Activated CD4-positive, alpha-beta T cell treated with anti-CD3 and anti-CD28 coated beads for 36 hours (primary cell): ENCODE data around the gene MKLN1. TPM values are rescaled to one million over a fixed set of nuclear protein-coding genes. Genes with fewer than 3 reads are reported as not detected.
"Not testable (repeated sequence)": the region's sequence is repeated elsewhere in the genome, so short reads cannot be mapped to it uniquely, and the experiment has no call there.

Experiments used
- ATAC-seq: fragments of 200-7000 bp; cut with Tn5 transposase; one replicate; pipeline ENCODE4 v1.10.0; 2021; ENCODE audit warnings: mild to moderate bottlenecking, moderate library complexity
- CTCF ChIA-PET: fragments of 350-600 bp; sonication (Branson Sonifier 250); formaldehyde crosslinking; loops from one replicate; lab custom pipeline; 2021; ENCODE audit warnings: antibody characterized with exemption; lab: Charles Lee
- POLR2A ChIA-PET: fragments of 350-600 bp; sonication (Branson Sonifier 250); formaldehyde crosslinking; loops from one replicate; lab custom pipeline; 2021; ENCODE audit warnings: antibody characterized with exemption, inconsistent platforms; lab: Charles Lee
- DNase-seq: peaks from one replicate; pipeline ENCODE4 v3.0.0-alpha.2; 2020
- H3K27ac Mint-ChIP-seq: one replicate; pipeline ENCODE4 v1.8.0; 2021; ENCODE audit warnings: mixed read lengths
- H3K27me3 Mint-ChIP-seq: one replicate; pipeline ENCODE4 v1.8.0; 2021; ENCODE audit warnings: mixed read lengths
- H3K36me3 Mint-ChIP-seq: one replicate; pipeline ENCODE4 v1.8.0; 2021; ENCODE audit warnings: low read depth, mixed read lengths
- H3K4me1 Mint-ChIP-seq: one replicate; pipeline ENCODE4 v1.8.0; 2021; ENCODE audit warnings: mixed read lengths
- H3K4me3 Mint-ChIP-seq: one replicate; pipeline ENCODE4 v1.8.0; 2021; ENCODE audit warnings: mild to moderate bottlenecking, moderate library complexity, mixed read lengths
- H3K9me3 Mint-ChIP-seq: one replicate; pipeline ENCODE4 v1.8.0; 2021; ENCODE audit warnings: low read depth, mixed read lengths
- intact Hi-C, 2 experiments: fragments of 100-400 bp; cut with DNase I in 1 of 2; cut with micrococcal nuclease in 1 of 2; formaldehyde crosslinking; loops; one replicate each; pipeline versions ENCODE4 v1.14.2 to v1.15.1; 2022 to 2024; cut with DNase I, micrococcal nuclease
- total RNA-seq, 2 experiments: library from RNA; stranded (reverse); gene quantifications; one replicate each; pipeline ENCODE4 v1.2.3, GENCODE V29; 2021

Gene MKLN1
- total RNA-seq, 2 experiments from 2014 or later: 40.1 to 42.9 TPM

- POLR2A ChIA-PET: no interaction called here
- no peak for ATAC-seq
- CTCF ChIA-PET: interaction anchor here (0.6 to 3.5 kb wide), 14 partner anchors 8 to 447 kb away, joined by 3 to 19 read pairs (median 5); no protein-coding TSS in a partner anchor
These were observed 181.2 kb downstream of the MKLN1 start for GRCh38 chr7:131508754-131509486.

GRCh38 chr7:131509781-131510180 is 182.1 kb downstream of the MKLN1 start:
- Mint-ChIP-seq H3K9me3 (no peaks in the 10 kb centered on the region), H3K27me3 (peaks cover 17% of the 10 kb centered on the region), H3K27ac (no peak overlapping the region), H3K4me1 (peaks cover 20% of the 10 kb centered on the region), H3K4me3 (no peak overlapping the region), H3K36me3 (no peaks in the 10 kb centered on the region)
- CTCF ChIA-PET: interaction anchor here (2.2 to 3.5 kb wide), 3 partner anchors 9 to 146 kb away, joined by 5 to 19 read pairs (median 12); no protein-coding TSS in a partner anchor
- intact Hi-C loops: loop anchor here in 1 of 2 experiments (10.0 kb wide), 1 partner anchor 675 kb away; no protein-coding TSS in a partner anchor
- ATAC-seq (no peak), DNase-seq (no peak)
- POLR2A ChIA-PET: no interaction called here

More at GRCh38 chr7:131508754-131509486, 181.2 kb downstream of the MKLN1 start:
- no peaks in the 10 kb centered on the region for H3K9me3 Mint-ChIP-seq
- no peak overlapping the region for H3K4me3 Mint-ChIP-seq
- intact Hi-C loops: loop anchor here (1.0 to 10.0 kb wide), 3 partner anchors 47 to 674 kb away; partner anchors contain the start of gene PODXL (in 1 of the 2)
- peaks cover 17% of the 10 kb centered on the region for H3K27me3 Mint-ChIP-seq
- DNase-seq: no peak
- no peak overlapping the region for H3K27ac Mint-ChIP-seq
- H3K36me3 Mint-ChIP-seq: no peaks in the 10 kb centered on the region
- peaks cover 22% of the 10 kb centered on the region for H3K4me1 Mint-ChIP-seq

GRCh38 chr7:131511071-131511470 is 183.4 kb downstream of the MKLN1 start:
- peaks cover 17% of the 10 kb centered on the region for H3K27me3 Mint-ChIP-seq
- DNase-seq: no peak
- ATAC-seq: no peak
- H3K4me1 Mint-ChIP-seq: peaks cover 16% of the 10 kb centered on the region
- POLR2A ChIA-PET: no interaction called here
- CTCF ChIA-PET: interaction anchor here (0.8 to 2.2 kb wide), 3 partner anchors 10 to 202 kb away, joined by 3 to 12 read pairs (median 7); no protein-coding TSS in a partner anchor
- intact Hi-C loops: no loop called here
- no peak overlapping the region for H3K27ac Mint-ChIP-seq
- H3K9me3 Mint-ChIP-seq: no peaks in the 10 kb centered on the region
- no peaks in the 10 kb centered on the region for H3K36me3 Mint-ChIP-seq
- no peak overlapping the region for H3K4me3 Mint-ChIP-seq

- H3K27me3 Mint-ChIP-seq: peaks cover 17% of the 10 kb centered on the region
- no peaks in the 10 kb centered on the region for H3K36me3 Mint-ChIP-seq
- DNase-seq: no peak
- no peak overlapping the region for H3K27ac Mint-ChIP-seq
- intact Hi-C loops: loop anchor here (2.0 kb wide), 2 partner anchors 443 to 529 kb away; no protein-coding TSS in a partner anchor
- no peak for ATAC-seq
- ChIA-PET POLR2A (no interaction called here), CTCF (interaction anchor here (0.8 to 3.5 kb wide), 14 partner anchors 9 to 529 kb away, joined by 3 to 22 read pairs (median 4); no protein-coding TSS in a partner anchor)
- H3K4me1 Mint-ChIP-seq: peaks cover 16% of the 10 kb centered on the region
- H3K9me3 Mint-ChIP-seq: no peaks in the 10 kb centered on the region
- H3K4me3 Mint-ChIP-seq: no peak overlapping the region
These were observed 184.3 kb downstream of the MKLN1 start for GRCh38 chr7:131511774-131512535.

DNA sequence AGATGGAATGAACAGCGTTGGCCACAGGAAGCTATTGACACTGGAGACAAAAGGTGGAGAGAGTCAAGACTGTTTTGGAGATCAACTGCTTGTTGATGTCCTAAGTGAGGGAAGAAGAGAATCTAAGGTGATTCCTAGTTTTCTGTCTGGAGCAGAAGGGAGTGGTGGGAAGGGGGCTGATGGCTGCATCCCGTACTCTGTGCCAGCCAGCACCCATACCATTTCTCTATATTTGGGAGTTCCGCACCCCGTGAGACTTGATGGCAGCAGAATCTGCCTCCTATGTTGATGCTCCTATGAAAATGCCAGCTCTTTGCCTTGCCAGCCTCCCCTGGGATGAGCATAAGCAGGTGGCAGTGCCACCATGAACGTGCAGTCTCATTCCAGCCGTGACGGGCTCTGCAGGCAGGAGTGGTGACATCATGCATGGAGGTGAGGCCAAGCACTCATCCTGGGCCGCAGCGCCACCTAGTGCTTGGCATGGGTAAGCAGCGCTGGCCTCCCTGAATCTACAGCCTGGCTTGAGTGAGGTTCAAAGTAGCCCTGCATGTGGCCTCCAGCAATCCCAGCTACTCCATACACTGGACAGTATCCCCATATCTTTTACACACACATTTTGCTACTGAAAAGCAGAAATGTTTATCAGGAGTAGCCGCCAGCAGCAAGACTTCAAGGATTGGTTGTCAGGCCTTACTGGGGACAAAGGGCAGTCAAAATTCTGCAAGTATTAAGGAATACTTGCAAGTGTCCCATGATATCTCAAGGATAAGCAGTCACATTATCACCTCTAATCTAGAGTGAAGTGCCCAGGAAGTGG is 185.8 kb downstream of the MKLN1 start:
- H3K4me1 Mint-ChIP-seq: peaks cover 6% of the 10 kb centered on the region
- no peaks in the 10 kb centered on the region for H3K9me3 Mint-ChIP-seq
- no peaks in the 10 kb centered on the region for H3K36me3 Mint-ChIP-seq
- H3K4me3 Mint-ChIP-seq: no peak overlapping the region
- ChIA-PET POLR2A (interaction anchor here (0.5 kb wide), 1 partner anchor 456 kb away, joined by 3 read pairs; no protein-coding TSS in a partner anchor), CTCF (interaction anchor here (0.6 to 3.5 kb wide), 22 partner anchors 8 to 1079 kb away, joined by 3 to 22 read pairs (median 3); no protein-coding TSS in a partner anchor)
- ATAC-seq: peak; percentile 99
- peak; percentile 92 for DNase-seq
- peaks cover 9% of the 10 kb centered on the region for H3K27me3 Mint-ChIP-seq
- no peak overlapping the region for H3K27ac Mint-ChIP-seq
- intact Hi-C loops: loop anchor here (1.0 to 2.0 kb wide), 3 partner anchors 444 to 531 kb away; no protein-coding TSS in a partner anchor

- ATAC-seq, H3K36me3 Mint-ChIP-seq, H3K27me3 Mint-ChIP-seq, H3K4me1 Mint-ChIP-seq, H3K27ac Mint-ChIP-seq, H3K4me3 Mint-ChIP-seq, DNase-seq, H3K9me3 Mint-ChIP-seq, intact Hi-C loops: not testable (repeated sequence)
- ChIA-PET CTCF (interaction anchor here (0.5 to 2.0 kb wide), 6 partner anchors 13 to 113 kb away, joined by 3 to 6 read pairs (median 4); no protein-coding TSS in a partner anchor), POLR2A (interaction anchor here (0.6 kb wide), 2 partner anchors 392 to 629 kb away, joined by 3 read pairs; no protein-coding TSS in a partner anchor)
These were observed 187.8 kb downstream of the MKLN1 start for GRCh38 chr7:131515471-131515870.

DNA sequence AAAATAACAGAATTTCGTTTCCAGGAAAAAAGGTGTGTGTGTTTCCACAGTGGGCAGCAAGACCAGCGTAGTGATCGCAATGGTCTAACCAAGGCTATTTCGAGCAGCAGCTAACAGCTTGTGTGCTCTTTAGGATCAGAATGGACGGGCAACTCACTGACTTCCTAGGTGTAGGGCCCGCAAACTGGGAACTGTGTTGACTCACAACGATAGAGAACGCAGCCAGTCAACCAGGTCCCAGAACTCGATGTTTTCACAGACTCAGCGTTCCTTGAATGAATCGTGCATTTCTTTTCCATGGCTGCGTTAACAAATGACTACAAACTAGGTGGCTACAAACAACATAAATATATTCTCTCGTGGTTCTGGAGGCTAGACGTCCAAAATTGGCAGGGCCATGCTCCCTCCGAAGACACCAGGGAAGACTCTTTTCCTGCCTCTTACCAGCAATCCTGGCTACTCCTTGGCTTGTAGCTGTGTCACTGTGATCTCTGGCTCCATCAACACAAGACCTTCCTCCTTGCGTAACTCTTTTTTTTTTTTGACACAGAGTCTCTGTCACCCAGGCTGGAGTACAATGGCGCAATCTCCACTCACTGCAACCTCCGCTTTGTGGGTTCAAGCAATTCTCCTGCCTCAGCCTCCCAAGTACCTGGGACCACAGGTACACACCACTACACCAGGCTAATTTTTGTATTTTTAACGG is 189.7 kb downstream of the MKLN1 start:
- Mint-ChIP-seq H3K4me3 (no peak overlapping the region), H3K27ac (no peak overlapping the region), H3K27me3 (peaks cover 2% of the 10 kb centered on the region), H3K4me1 (peaks cover 8% of the 10 kb centered on the region), H3K9me3 (no peaks in the 10 kb centered on the region), H3K36me3 (no peaks in the 10 kb centered on the region)
- intact Hi-C loops: no loop called here
- ATAC-seq (no peak), DNase-seq (no peak)
- ChIA-PET CTCF (no interaction called here), POLR2A (no interaction called here)

DNA sequence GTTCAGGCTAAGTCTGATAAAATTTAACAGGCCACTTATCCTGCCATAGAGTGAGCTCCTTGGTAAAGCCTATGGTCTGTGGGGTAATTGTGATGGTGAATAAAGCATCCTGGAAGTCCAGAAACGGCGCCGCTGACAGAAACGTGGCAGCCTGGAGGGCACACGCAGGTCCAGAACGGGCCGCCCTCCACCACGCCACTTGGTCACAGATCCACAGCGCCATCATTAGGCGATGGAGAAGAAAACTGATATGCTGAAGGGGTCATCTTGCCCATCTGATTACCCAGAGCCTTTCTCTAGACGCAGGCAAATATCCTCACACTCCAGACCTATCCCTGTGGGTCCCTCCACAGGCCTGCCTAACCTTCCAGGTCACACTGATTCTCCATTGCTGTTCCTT is 190.9 kb downstream of the MKLN1 start:
- intact Hi-C loops: no loop called here
- Mint-ChIP-seq H3K27ac (no peak overlapping the region), H3K4me3 (no peak overlapping the region), H3K4me1 (peaks cover 10% of the 10 kb centered on the region), H3K36me3 (no peaks in the 10 kb centered on the region), H3K9me3 (no peaks in the 10 kb centered on the region), H3K27me3 (no peaks in the 10 kb centered on the region)
- ATAC-seq (no peak), DNase-seq (no peak)
- ChIA-PET CTCF (interaction anchor here (1.4 kb wide), 1 partner anchor 10 kb away, joined by 3 read pairs; no protein-coding TSS in a partner anchor), POLR2A (no interaction called here)

DNA sequence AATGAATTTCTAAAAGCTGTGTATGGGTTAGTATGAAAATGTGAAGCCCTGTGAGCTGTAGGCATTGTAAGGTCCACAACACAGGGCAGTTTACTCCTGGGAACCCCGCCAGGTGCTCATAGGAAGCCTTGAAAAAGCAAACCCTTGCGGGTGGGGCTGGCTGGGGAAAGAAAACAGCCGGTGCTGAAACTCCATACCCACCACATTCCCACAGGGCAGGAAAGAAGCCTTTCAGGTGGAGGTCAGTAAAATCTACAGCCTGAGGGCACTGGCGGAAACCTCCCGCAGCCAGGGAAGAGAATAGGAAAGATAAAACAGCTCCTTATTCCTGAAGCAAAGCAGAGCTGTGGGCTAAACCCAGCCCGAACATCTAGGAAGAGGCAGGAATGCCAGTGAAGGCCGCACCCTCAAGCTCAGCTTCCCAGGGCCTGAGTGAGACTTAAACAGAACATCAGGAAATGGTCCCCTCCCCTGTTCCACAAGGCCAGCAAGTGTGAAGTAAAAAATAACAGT is 194.0 kb downstream of the MKLN1 start:
- no peaks in the 10 kb centered on the region for H3K9me3 Mint-ChIP-seq
- intact Hi-C loops: no loop called here
- ChIA-PET POLR2A (interaction anchor here (0.6 to 1.0 kb wide), 2 partner anchors 21 to 138 kb away, joined by 3 read pairs; no protein-coding TSS in a partner anchor), CTCF (interaction anchor here (0.6 to 2.0 kb wide), 4 partner anchors 13 to 323 kb away, joined by 3 to 8 read pairs (median 4); no protein-coding TSS in a partner anchor)
- DNase-seq (no peak), ATAC-seq (no peak)
- no peaks in the 10 kb centered on the region for H3K36me3 Mint-ChIP-seq
- no peak overlapping the region for H3K27ac Mint-ChIP-seq
- H3K4me3 Mint-ChIP-seq: no peak overlapping the region
- no peaks in the 10 kb centered on the region for H3K27me3 Mint-ChIP-seq
- H3K4me1 Mint-ChIP-seq: peaks cover 10% of the 10 kb centered on the region
